Kasumi-1 (cell line): ENCODE results near the gene ARHGEF39.
"Not testable (repeated sequence)": the region's sequence is repeated elsewhere in the genome, so short reads cannot be mapped to it uniquely, and the experiment has no call there.

Experiments
- DNase-seq, 2 experiments: peaks; one replicate each; lab custom pipeline; 2025; lab: John Stamatoyannopoulos, UW

Gene ARHGEF39

GRCh38 chr9:35650341-35651158 lies 14.4 kb downstream of the ARHGEF39 start, which contains the start of gene SIT1:
Gene SIT1, minus strand, starts transcription at chr9:35650931. Its CDS starts 78 bp downstream, at chr9:35650853.
- DNase-seq, result no peak

GRCh38 chr9:35649431-35650340 lies 15.3 kb downstream of the ARHGEF39 start:
- DNase-seq, result peak; percentile 39 to 57

DNA sequence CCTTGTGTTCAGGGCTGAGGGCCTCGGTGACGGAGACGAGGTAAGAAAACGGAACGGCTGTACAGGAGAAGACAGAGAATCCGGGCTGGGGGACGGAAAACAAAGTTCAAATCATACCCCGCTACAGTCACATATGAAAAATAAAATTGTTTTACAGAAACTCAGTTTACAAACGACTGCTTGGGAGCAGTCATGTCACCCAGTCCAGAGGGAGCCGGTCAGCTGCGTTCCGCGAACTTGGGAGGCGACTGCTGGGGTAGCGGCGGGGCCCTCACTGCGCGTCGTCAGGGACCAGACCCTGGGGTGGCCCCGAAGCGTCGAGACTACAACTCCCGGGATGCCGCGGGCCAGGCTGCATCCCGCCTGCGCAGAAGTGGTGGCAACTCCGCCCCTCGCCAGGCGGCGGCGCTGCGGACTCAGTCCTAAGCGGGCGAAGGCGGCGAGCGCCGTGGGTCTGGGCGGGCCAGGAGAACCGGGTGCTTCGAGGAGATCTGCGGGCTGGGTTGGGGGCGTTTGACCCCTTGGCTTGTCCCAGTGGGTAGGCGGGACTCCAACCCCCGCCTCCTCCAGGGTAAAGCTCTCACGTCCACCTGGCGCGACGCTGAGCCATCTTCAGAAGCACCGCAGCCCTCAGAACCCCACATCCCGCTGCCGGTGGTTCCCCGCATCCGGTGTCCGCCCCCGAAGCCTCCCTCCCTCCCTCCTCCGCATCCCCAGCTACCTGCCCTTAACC lies 18.3 kb downstream of the ARHGEF39 start:
- DNase-seq, result peak; percentile 81

GRCh38 chr9:35646153-35646532 lies 18.9 kb downstream of the ARHGEF39 start:
- peak; percentile 44 to 51 for DNase-seq

- not testable (repeated sequence) for DNase-seq
These were observed 19.3 kb downstream of the ARHGEF39 start for GRCh38 chr9:35645736-35646135.

DNA sequence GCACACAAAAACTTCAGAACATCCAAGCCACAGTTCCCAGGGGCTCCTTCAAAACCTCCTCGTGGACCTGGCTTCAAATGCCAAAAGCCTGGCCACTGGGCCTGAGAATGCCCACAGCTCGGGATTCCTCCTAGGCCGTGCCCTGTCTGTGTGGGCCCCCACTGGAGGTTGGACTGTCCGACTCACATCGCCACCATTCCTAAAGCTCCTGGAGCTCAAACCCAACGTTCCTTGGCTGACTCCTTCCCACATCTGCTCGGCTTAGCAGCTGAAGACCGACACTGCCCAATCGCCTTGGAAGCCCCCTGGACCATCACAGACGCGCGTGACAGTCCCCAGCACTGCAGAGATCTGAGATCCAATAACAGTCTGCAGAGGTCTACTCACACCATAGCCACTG lies 21.9 kb downstream of the ARHGEF39 start:
- no peak for DNase-seq

- not testable (repeated sequence) for DNase-seq
These were observed 23.5 kb downstream of the ARHGEF39 start for GRCh38 chr9:35641478-35641877.

GRCh38 chr9:35640431-35640830 lies 24.6 kb downstream of the ARHGEF39 start:
- not testable (repeated sequence) for DNase-seq

DNA sequence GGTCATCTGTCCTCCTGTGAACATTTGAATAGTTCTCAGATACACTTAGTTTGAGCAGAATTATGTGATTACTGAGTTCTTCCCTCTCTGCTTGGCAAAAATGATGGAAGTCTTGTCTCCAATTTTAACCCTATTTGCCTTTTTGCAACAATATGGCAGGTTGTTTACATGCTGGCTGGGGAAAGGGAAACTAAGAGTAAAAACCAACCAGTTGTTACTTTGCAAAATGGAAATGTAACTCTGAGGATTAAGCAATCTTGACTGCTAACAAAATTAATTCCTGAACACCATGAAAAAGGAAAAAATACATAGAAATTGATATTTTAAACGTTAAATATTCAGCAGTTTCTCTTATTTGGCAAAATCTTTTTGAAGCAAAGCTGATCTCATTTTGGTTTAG lies 25.4 kb downstream of the ARHGEF39 start:
- no peak for DNase-seq

DNA sequence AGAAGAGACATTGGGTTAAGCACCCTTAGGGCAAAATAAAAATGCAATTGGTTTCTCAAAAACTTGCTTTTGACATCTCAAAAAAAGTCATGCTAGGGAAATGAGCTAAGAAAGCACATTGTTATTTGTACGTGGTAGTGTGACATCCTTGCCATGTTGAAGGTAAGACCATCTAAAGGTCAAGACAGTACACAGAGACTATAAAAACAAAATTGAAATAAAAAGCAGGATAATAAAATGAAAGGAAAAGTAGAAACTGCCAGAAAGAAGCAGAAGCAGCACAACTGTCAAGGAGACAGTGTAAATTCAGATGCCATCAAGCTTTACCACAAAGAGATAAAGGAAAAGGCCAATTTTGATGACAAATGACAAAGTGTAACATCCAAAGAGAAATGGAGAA lies 25.8 kb downstream of the ARHGEF39 start:
- DNase-seq, result not testable (repeated sequence)

GRCh38 chr9:35638751-35639150 lies 26.2 kb downstream of the ARHGEF39 start:
- DNase-seq, result not testable (repeated sequence)

DNA sequence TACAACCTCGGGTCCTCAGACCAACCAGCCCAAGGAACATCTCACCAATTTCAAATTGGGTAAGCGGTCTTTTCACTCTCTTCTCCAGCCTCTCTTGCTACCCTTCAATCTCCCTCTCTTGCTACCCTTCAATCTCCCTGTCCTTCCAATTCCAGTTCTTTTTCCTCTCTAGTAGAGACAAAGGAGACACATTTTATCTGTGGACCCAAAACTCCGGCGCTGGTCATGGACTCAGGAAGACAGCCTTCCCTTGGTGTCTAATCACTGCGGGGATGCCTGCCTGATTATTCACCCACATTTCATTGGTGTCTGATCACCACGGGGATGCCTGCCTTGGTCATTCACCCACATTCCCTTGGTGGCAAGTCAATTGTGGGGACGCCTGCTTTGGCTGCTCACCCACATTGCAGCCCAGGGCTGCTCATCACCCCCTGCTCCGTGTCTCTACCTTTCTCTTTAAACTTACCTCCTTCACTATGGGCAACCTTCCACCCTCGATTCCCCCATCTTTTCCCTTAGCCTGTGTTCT lies 27.5 kb downstream of the ARHGEF39 start:
- DNase-seq, result not testable (repeated sequence)

- not testable (repeated sequence) for DNase-seq
These were observed 28.1 kb downstream of the ARHGEF39 start for GRCh38 chr9:35636877-35637246.

GRCh38 chr9:35636135-35636876 lies 28.7 kb downstream of the ARHGEF39 start:
- peak in 1 of 2 experiments; percentile 15 for DNase-seq

DNA sequence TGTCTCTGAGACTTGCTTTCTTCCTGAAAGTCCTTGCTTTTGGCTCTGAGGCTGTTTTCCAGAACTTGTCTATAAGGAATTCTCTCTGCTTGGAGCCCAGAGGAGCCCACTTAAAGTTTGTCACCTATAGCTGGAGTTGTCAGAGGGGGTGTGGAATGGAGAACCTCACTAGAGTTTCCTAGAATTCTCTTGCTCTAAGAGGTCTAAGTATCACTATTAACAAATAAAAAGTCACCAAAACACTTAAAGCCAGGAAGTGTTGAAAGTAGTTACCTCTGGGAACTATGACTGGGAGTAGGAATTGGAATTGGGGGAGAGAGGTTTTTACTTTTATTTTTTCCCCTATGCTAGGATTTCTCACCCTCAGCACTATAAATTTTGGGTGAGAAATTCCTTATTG lies 29.3 kb downstream of the ARHGEF39 start:
- DNase-seq, result no peak

- no peak for DNase-seq
These were observed 35.4 kb downstream of the ARHGEF39 start for GRCh38 chr9:35629597-35629996.

GRCh38 chr9:35628389-35628991 lies 36.5 kb downstream of the ARHGEF39 start:
- DNase-seq, result no peak

DNA sequence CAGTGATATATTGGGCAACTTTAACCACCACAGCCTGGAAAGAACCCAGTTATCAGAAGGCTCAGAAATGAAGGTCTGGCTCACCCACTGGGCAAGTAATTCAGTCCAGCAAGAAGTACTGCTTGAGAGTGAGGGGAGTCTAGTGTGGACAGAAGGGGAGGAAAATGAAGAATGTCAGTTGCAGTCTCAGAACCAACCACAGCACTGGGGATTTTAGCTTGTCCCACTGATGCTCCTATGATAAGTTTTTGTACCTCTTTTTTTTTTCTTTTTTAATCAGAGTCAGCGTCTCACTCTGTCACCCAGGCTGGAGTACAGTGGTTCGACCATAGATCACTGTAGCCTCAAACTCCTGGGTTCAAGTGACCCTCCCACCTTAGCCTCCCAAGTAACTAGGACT lies 37.4 kb downstream of the ARHGEF39 start:
- no peak for DNase-seq

- no peak for DNase-seq
These were observed 45.2 kb downstream of the ARHGEF39 start for GRCh38 chr9:35619800-35620158.

GRCh38 chr9:35618854-35619799 lies 45.9 kb downstream of the ARHGEF39 start:
- peak; percentile 39 to 45 for DNase-seq
